Activated CD4-positive, alpha-beta T cell treated with anti-CD3 and anti-CD28 coated beads for 24 hours (primary cell): ENCODE data around the gene TANGO2.

Source experiments
- DNase-seq, 2 donors: peaks; one replicate each; pipeline ENCODE4 v3.0.0-alpha.2; 2020; ENCODE audit warnings: low read depth in 2 of 2

Gene TANGO2

DNA sequence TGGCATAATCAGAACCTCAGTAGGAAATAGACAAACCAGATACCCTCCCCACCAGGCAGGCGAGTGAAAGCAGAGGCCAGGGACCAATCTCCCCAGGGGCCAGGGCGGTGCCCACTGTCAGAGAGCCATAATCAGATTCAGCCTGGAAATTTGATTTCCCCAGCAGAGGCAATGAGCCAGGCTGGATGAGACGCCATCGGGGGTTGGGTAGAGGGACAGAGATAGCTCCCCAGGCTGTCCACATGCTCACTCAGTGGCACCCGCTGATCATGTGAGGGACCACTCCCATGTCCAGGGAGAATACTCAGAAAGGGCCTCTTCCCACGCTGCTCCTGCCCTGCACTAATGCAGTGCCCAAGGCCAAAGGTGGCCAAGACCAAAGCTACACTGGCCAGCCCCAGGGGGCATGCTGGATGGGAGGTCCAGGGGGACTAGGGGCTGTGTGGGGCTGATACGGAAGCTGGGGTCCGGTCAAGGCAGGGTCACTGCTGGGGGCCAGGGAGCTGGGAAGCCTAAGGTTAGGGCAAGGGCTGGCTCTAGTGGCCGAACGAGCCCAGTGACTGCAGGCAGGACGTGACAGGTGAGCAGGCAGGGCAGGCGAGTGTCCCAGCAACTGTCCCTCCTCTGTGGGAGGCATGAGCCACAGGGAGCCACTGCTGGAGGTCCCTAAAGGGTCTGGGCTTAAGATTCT lies 24.1 kb upstream of the TANGO2 start:
- no peak for DNase-seq

DNA sequence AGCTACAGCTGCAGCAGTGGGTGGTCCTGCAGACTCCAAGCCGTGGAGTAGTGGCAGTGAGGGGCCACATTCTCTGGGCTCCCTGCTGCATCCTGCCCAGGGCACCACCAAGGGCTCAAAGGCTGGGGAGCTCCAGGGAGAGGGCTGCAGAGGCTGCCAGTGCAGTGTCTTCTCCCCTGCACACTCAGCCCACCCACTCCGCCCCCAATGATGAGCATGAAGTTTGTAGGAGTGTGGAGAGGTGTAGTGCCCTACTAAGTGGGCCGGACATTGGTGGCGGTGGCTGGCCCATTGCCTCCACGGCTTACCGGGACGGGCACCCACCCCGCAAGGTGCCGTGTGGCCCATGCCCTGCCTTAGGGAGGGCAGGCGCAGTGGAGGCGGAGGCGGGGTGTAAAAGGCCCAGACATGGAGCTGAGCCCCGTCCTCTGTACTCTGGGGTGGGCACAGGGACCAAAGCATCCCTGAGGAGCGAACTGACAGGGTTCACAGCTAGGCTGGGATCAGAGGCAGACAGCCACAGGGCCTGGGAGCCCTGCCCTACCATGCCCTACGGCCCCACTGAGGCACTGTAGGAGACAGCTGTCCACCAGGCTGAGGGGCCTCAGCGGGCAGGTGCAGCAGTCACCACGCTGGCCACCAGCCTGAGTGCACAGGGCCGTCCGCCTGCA lies 23.2 kb upstream of the TANGO2 start:
- no peak for DNase-seq

GRCh38 chr22:19998232-19998951 lies 22.5 kb upstream of the TANGO2 start:
- DNase-seq = no peak

- no peak for DNase-seq
Measured at GRCh38 chr22:19998991-19999820, 21.7 kb upstream of the TANGO2 start.

- no peak for DNase-seq
Measured at GRCh38 chr22:20000246-20001081, 20.4 kb upstream of the TANGO2 start.

- DNase-seq = no peak
Measured at GRCh38 chr22:20001082-20001638, 19.8 kb upstream of the TANGO2 start.

DNA sequence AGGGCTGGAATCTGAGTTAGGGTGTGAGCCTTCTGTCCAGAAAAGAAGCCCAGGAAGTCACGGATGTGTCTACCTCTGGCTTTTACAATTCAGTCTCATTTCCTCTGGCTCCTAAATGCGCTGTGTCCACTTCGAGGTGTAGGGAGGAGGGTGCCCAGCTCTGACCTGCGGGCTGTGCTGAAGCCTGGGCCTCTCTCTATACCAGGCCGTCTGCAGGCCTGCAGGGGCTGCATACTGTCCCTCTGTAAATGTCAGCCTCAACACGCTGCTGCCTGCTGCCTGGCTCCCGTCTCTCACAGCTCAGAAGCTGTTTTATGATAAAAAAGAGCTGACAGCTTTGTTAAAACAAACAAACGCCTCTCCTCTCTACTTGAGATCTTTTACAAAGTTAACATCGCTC lies 18.8 kb upstream of the TANGO2 start:
- no peak for DNase-seq

GRCh38 chr22:20002636-20003035 lies 18.3 kb upstream of the TANGO2 start:
- no peak for DNase-seq

DNA sequence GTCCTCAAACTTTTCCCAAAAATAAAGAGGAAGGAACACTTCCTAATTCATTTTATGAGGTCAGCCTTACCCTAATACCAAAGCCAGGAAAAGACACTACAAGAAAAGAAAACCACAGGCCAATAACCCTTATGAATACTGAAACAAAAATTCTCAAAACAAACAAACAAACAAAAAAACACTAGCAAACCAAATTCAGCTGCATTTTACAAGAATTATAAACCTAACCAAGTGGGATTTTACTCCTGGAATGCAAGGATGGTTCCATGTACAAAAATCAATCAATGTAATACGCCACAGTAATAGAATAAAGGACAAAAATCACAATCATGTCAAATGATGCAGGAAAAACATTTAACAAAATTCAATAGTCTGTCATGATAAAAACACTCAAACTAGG lies 17.6 kb upstream of the TANGO2 start:
- no peak for DNase-seq

- DNase-seq = no peak
Measured at GRCh38 chr22:20004464-20004863, 16.4 kb upstream of the TANGO2 start.

DNA sequence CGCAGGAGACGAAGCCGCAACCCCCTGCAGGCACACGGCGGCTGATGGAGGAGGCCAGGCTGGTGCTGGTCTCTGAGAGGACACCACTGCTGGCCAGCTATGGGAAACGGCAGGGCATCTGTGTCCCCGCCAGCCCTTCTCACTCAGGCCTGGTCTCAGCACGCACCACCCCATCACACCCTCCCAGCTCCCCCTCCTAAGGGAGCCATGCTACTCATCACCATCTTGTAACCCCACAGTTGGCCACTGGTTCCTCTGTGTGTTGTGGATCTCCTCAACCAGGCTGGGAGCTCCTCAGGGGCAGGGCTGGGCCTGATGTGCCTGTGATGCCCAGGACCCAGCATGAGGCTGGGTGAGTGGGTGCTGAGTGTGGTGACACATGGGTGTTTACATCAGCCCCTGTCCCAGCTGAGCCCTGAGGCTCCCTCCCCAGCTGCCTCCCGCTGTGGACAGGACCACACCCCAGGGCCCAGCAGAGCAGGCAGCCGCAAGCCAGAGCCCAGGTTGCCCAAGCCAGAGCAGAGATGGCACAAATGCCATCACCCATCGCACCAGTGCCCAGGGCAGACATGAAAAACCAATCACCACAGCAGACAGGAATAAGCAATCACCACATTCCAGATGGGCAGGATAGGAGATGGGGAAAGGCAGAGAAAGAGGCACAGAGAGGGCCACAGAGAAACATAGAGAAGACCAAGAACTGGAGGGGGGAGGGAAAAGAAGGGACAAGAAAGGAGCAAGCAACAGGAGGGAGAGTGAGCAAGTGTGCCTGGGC lies 12.5 kb upstream of the TANGO2 start:
- DNase-seq = no peak

DNA sequence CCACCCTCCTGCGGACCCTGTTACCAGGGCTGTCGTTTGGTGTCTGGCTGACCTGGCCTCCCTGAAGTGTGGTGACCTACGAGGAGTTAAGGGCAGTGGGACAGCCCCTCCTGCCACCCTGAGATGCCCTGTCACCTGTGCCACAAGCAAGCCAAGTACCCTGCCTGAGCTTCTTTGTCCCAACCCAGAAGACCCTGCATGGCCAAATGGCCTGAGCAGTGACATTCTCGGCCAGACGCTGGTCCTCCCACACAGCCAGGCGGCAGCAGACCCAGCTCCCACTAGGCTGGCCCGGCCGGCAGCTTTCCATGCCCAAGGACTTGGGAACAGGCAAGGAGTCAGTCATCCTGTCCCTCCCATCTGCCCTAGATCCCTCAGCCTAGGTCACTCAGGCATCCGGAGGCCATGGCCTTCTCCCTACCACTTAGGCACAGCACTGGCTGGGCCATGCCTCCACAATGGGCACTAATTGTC lies 11.9 kb upstream of the TANGO2 start:
- DNase-seq = no peak

- DNase-seq = no peak
Measured at GRCh38 chr22:20009582-20010306, 11.2 kb upstream of the TANGO2 start.

DNA sequence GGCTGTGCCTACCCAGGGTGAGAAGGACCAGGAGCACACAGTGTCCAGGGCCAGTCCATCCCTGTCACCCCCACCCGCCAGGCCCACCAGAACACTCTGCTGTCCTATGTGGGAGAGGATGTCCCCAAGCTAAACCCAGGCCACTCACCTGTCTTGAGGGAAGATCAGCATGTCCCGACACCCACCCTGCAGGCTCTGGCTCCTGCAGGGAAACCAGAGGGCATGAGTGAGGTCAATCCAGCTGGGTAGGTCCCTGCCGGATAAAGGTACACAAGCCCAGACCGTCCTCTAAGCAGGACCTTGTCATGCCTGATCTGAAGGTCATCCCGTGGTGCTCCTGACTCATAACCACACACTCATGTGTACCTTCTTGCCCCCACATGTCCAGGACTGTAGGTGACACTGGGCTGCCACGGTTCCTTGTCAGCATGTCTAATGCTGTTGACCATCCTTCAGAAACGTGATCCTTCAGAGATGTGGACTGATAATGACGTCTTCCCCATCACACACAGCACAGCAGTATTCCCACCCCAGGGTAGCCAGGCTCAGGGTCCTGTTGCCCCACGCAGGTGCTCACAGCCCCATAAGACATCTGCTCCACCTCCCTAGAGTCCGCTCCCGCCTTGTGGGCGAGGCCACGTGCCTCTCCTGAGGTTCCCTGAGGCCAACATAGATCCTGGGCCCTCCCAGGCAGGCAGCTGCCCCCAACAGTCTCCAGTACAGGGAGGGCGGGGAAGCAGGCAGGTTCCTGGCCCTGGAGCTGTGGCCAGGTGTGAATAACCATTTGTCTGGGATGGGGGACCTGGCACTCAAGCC lies 10.4 kb upstream of the TANGO2 start:
- no peak for DNase-seq

DNA sequence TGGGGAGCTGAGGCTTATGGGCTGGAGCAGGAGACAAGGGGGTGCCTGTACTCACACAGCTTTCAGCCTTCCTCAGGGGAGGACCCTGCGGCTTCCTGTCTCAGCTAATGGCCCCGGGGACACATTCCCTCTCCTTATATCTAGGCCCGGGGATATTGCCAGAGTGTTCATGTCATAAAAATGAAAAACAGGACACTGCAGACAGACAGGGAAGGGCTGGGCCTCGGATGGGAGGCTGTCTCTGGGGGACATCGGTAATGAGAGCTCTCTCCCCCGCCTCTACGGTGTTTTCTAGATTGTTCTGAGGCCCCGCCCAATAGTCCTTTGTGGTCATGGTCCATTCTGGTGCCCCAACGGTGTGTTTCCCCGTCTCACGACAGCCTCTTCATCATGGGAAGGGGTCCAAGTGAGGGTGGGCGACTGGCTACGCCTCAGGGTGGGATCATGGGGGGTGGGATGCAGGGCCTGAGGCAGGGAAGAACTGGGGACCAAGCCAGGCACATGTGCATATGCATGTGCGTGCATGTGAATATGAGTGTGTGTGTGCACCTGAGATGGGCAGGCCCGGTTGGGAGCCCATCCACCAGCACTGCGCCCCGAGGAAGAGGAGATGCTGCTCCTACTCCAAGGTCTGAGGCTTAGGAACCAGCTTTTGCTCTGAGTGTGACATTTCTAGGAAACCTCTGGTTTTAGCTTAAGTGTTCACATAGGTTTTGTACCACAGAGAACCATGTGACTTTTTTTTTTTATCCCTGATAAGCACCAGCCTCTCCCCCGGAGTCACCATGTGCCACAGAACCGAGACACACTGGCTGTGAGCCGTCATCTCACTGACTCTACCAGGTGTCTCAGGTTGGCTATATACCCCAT lies 9.6 kb upstream of the TANGO2 start:
- DNase-seq = no peak

DNA sequence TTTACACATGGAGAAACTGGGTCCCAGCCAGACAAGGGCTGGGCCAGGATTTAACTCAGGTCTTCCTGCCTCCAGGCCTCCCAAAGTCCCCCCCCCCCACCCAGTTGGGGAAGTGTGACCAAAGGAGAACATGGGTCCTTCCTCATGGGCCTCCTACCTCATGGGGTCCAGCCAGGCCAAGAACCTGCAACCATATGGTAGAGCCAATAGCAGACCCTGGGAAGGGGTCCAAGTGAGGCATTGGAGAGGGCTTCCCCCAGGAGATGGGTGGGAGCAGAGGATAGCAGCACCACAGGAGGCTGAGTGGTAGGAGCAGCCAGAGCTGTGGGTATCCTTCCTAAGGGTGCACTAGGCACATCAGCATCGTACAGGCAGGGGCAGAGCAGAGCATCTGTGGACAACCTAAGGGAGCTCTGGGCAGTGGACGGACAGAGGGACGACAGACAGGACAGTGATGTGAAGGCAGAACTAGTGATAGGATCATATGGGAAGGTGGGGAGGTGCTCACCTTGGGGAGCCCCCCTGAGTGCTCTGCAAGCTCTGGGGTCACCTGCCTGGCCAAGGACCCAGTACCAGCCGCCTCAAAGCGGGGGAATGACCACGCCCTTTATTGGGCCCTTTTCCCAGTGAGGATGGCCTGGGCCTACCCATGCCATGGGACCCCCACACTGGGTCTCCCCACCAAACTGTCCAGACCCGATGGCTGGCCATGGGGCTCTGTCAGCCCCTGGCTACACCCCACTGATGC lies 8.7 kb upstream of the TANGO2 start:
- DNase-seq = no peak
